GM23338 (cell line): Measurements from ENCODE around the gene KRTAP4-11. TPM values are rescaled to one million over a fixed set of nuclear protein-coding genes. Genes with fewer than 3 reads are reported as not detected.
A peak's percentile ranks its signal among the peaks of the same experiment; 100 is the strongest.

Source experiments
- ATAC-seq: fragments of 200-7000 bp; cut with Tn5 transposase; 3 replicates; pipeline ENCODE4 v1.9.1; 2020
- DNase-seq: peaks from one replicate; pipeline ENCODE4 v3.0.0-alpha.2; 2015; ENCODE audit warnings: low spot score
- H2AFZ ChIP-seq: fragments of 200-600 bp; sonication (generic); 2 replicates; pipeline ENCODE4 v1.8.0; 2016; ENCODE audit warnings: antibody characterized with exemption, mild to moderate bottlenecking, moderate library complexity
- H3F3A ChIP-seq: fragments of 200-600 bp; sonication (generic); replicated peaks from 2 replicates; pipeline ENCODE4 v1.8.0; 2017; ENCODE audit warnings: antibody characterized with exemption, mixed run types, low read depth
- H3K27ac ChIP-seq: fragments of 200-600 bp; sonication (generic); 2 replicates; pipeline ENCODE4 v1.6.1; 2016; ENCODE audit warnings: low read depth
- H3K27me3 ChIP-seq: fragments of 200-600 bp; sonication (generic); 2 replicates; pipeline ENCODE4 v1.8.0; 2016; ENCODE audit warnings: mild to moderate bottlenecking, mixed run types, moderate library complexity; ENCODE audit not compliant: insufficient read depth
- H3K36me3 ChIP-seq: fragments of 200-600 bp; sonication (generic); 2 replicates; pipeline ENCODE4 v1.8.0; 2016; ENCODE audit warnings: mild to moderate bottlenecking; ENCODE audit not compliant: insufficient read depth
- H3K4me1 ChIP-seq: fragments of 200-600 bp; sonication (generic); 2 replicates; pipeline ENCODE4 v1.8.0; 2016; ENCODE audit warnings: mild to moderate bottlenecking, moderate library complexity; ENCODE audit not compliant: insufficient read depth
- H3K4me2 ChIP-seq: fragments of 200-600 bp; sonication (generic); 2 replicates; pipeline ENCODE4 v1.7.1; 2017; ENCODE audit warnings: mixed run types
- H3K4me3 ChIP-seq: fragments of 200-600 bp; sonication (generic); 2 replicates; pipeline ENCODE4 v1.6.1; 2016; ENCODE audit warnings: mixed run types
- H3K79me2 ChIP-seq: fragments of 200-600 bp; sonication (generic); replicated peaks from 2 replicates; pipeline ENCODE4 v1.8.0; 2017; ENCODE audit warnings: mild to moderate bottlenecking; ENCODE audit not compliant: insufficient read depth
- H3K9me2 ChIP-seq: fragments of 200-600 bp; sonication (generic); 2 replicates; pipeline ENCODE4 v1.8.0; 2017; ENCODE audit not compliant: insufficient read depth
- H4K20me1 ChIP-seq: fragments of 200-600 bp; sonication (generic); replicated peaks from 2 replicates; pipeline ENCODE4 v1.8.0; 2017; ENCODE audit warnings: mild to moderate bottlenecking; ENCODE audit not compliant: insufficient read depth
- H3K27ac Mint-ChIP-seq: 2 replicates; pipeline ENCODE4 v1.8.0; 2020; ENCODE audit warnings: inconsistent platforms, mild to moderate bottlenecking, moderate library complexity, mixed read lengths
- H3K27me3 Mint-ChIP-seq: 3 replicates; pipeline ENCODE4 v1.8.0; 2022; ENCODE audit warnings: low read depth, mild to moderate bottlenecking, moderate library complexity, mixed read lengths, inconsistent platforms; ENCODE audit not compliant: insufficient read depth, poor library complexity
- H3K36me3 Mint-ChIP-seq: 3 replicates; pipeline ENCODE4 v1.8.0; 2021; ENCODE audit warnings: low read depth, mild to moderate bottlenecking, inconsistent platforms, moderate library complexity, mixed read lengths
- H3K4me1 Mint-ChIP-seq: 3 replicates; pipeline ENCODE4 v1.8.0; 2020; ENCODE audit warnings: mild to moderate bottlenecking, inconsistent platforms, mixed read lengths
- H3K4me3 Mint-ChIP-seq: 3 replicates; pipeline ENCODE4 v1.8.0; 2021; ENCODE audit warnings: moderate library complexity, mild to moderate bottlenecking, inconsistent platforms, mixed read lengths
- H3K9me3 Mint-ChIP-seq: 3 replicates; pipeline ENCODE4 v1.8.0; 2020; ENCODE audit warnings: moderate library complexity, mild to moderate bottlenecking, inconsistent platforms, mixed read lengths
- EZH2 ChIP-seq: fragments of 200-600 bp; sonication (generic); IDR thresholded peaks from one replicate; pipeline ENCODE4 v1.8.0; 2017; ENCODE audit warnings: antibody characterized with exemption, mild to moderate bottlenecking, low read depth; ENCODE audit not compliant: unreplicated experiment
- EZH2phosphoT487 ChIP-seq: fragments of 200-600 bp; sonication (generic); IDR thresholded peaks from one replicate; pipeline ENCODE4 v1.8.1; 2018; ENCODE audit warnings: antibody characterized with exemption; ENCODE audit not compliant: unreplicated experiment
- JUNB ChIP-seq: IDR thresholded peaks from one replicate; pipeline ENCODE4 v1.6.1; 2016; ENCODE audit warnings: antibody characterized with exemption; ENCODE audit not compliant: unreplicated experiment
- NANOG ChIP-seq: IDR thresholded peaks from 2 replicates; pipeline ENCODE4 v1.6.1; 2016; ENCODE audit warnings: antibody characterized with exemption, borderline replicate concordance
- POLR2AphosphoS5 ChIP-seq: IDR thresholded peaks from 2 replicates; pipeline ENCODE4 v1.6.1; 2016; ENCODE audit warnings: antibody characterized with exemption, low read depth
- STAT1 ChIP-seq: IDR thresholded peaks from one replicate; pipeline ENCODE4 v1.6.1; 2016; ENCODE audit warnings: antibody characterized with exemption; ENCODE audit not compliant: unreplicated experiment
- ZNF114 ChIP-seq: fragments of 250-450 bp; sonication (Bioruptor Pico); IDR thresholded peaks from 2 replicates; pipeline ENCODE4 v1.5.0; 2020; ENCODE audit warnings: mild to moderate bottlenecking, moderate library complexity
- ZNF331 ChIP-seq: fragments of 250-450 bp; sonication (Bioruptor Pico); IDR thresholded peaks from 2 replicates; pipeline ENCODE4 v1.5.0; 2020; ENCODE audit warnings: low read depth, mild to moderate bottlenecking, moderate library complexity
- ZNF462 ChIP-seq: fragments of 250-450 bp; sonication (Bioruptor Pico); IDR thresholded peaks from 2 replicates; pipeline ENCODE4 v1.5.0; 2020; ENCODE audit warnings: mild to moderate bottlenecking, moderate library complexity
- polyA plus RNA-seq: library from polyadenylated mRNA; unstranded; fragments of >200 nt; fragmentation: Nextera tagmentation; extraction: Ambion mirVana; gene quantifications from 2 replicates; pipeline ENCODE4 v1.2.1, GENCODE V29; 2016
- total RNA-seq: library from RNA; depleted of rRNA; stranded (reverse); fragments of >200 nt; shearing (Covaris generic); gene quantifications from 2 replicates; pipeline ENCODE4 v1.2.3, GENCODE V29; 2014
- TF ChIP-seq, protein P1 (sequence below), 2 experiments: fragments of 200-600 bp in 1 of 2; sonication (generic) in 1 of 2; conservative IDR thresholded peaks; 2 replicates each; pipeline versions ENCODE4 v1.5.1 to v1.6.1; 2016 to 2017; ENCODE audit warnings: antibody characterized with exemption in 2 of 2, low read depth in 2 of 2, mild to moderate bottlenecking in 2 of 2, moderate library complexity in 1 of 2
- TF ChIP-seq, protein P2 (sequence below): IDR thresholded peaks from one replicate; pipeline ENCODE4 v1.6.1; 2018; ENCODE audit warnings: antibody characterized with exemption; ENCODE audit not compliant: unreplicated experiment

Gene KRTAP4-11
- total and polyA plus RNA-seq, 2 experiments from 2014 or later = not detected

DNA sequence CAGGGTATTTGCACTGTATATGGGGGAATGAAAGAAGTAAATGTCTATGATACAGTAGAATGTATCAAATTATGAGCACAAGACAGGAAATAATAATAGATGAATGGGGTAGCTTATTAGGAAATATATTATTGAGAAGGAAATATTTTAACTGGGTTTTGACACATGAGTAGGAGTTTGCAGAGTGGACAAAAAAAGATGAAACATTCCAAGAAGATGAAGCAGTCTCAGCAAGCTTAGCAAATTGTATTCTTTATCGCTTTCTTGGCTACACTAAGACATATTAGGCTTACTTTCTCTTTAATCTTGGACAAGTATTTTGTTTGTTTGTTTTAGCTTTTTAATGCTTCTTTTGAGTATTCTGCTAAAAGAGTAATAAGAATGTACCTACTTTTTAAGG lies 14.3 kb downstream of the KRTAP4-11 start (continued):
- TF ChIP-seq ZNF462 (CRISPR knock-in tag) (no peak), ZNF331 (CRISPR knock-in tag) (no peak), ZNF114 (no peak), JUNB (no peak), POLR2AphosphoS5 (no peak), NANOG (no peak)
- TF ChIP-seq, protein P1, sequence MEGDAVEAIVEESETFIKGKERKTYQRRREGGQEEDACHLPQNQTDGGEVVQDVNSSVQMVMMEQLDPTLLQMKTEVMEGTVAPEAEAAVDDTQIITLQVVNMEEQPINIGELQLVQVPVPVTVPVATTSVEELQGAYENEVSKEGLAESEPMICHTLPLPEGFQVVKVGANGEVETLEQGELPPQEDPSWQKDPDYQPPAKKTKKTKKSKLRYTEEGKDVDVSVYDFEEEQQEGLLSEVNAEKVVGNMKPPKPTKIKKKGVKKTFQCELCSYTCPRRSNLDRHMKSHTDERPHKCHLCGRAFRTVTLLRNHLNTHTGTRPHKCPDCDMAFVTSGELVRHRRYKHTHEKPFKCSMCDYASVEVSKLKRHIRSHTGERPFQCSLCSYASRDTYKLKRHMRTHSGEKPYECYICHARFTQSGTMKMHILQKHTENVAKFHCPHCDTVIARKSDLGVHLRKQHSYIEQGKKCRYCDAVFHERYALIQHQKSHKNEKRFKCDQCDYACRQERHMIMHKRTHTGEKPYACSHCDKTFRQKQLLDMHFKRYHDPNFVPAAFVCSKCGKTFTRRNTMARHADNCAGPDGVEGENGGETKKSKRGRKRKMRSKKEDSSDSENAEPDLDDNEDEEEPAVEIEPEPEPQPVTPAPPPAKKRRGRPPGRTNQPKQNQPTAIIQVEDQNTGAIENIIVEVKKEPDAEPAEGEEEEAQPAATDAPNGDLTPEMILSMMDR (conservative IDR thresholded peaks at IDR 0.05; ENCODE audit: low read depth in 2 of 2) = no peak

GRCh38 chr17:41101586-41102259 lies 16.4 kb downstream of the KRTAP4-11 start, which contains the start of gene KRTAP4-16:
Gene KRTAP4-16, minus strand, starts transcription at chr17:41102209. Its CDS starts 0 bp downstream, at chr17:41102209.
- H3K36me3 Mint-ChIP-seq = no peaks in the 10 kb centered on the region
- no peaks in the 10 kb centered on the region for H3K79me2 ChIP-seq
- H3K9me2 ChIP-seq = no peaks in the 10 kb centered on the region
- H3K36me3 ChIP-seq = no peaks in the 10 kb centered on the region
- peaks cover 14% of the 10 kb centered on the region for H3K4me1 ChIP-seq
- H3K27me3 Mint-ChIP-seq = peaks cover 4% of the 10 kb centered on the region
- no peak within 1 kb of the TSS for H3K4me2 ChIP-seq
- no peaks in the 10 kb centered on the region for H4K20me1 ChIP-seq
- no peaks in the 10 kb centered on the region; the same call in 1 of the 3 replicates for H3K9me3 Mint-ChIP-seq
- no peak within 1 kb of the TSS for H3K4me3 Mint-ChIP-seq
- no peaks in the 10 kb centered on the region for H3F3A ChIP-seq
- no peak within 1 kb of the TSS for H2AFZ ChIP-seq
- no peaks in the 10 kb centered on the region for H3K27me3 ChIP-seq
- no peak within 1 kb of the TSS for H3K27ac Mint-ChIP-seq
- no peak within 1 kb of the TSS for H3K27ac ChIP-seq
- peak; percentile 3 for DNase-seq
- no peak for ATAC-seq
- peaks cover 34% of the 10 kb centered on the region for H3K4me1 Mint-ChIP-seq
- H3K4me3 ChIP-seq = no peak within 1 kb of the TSS
- TF ChIP-seq EZH2 = no peak
- TF ChIP-seq, protein P2, sequence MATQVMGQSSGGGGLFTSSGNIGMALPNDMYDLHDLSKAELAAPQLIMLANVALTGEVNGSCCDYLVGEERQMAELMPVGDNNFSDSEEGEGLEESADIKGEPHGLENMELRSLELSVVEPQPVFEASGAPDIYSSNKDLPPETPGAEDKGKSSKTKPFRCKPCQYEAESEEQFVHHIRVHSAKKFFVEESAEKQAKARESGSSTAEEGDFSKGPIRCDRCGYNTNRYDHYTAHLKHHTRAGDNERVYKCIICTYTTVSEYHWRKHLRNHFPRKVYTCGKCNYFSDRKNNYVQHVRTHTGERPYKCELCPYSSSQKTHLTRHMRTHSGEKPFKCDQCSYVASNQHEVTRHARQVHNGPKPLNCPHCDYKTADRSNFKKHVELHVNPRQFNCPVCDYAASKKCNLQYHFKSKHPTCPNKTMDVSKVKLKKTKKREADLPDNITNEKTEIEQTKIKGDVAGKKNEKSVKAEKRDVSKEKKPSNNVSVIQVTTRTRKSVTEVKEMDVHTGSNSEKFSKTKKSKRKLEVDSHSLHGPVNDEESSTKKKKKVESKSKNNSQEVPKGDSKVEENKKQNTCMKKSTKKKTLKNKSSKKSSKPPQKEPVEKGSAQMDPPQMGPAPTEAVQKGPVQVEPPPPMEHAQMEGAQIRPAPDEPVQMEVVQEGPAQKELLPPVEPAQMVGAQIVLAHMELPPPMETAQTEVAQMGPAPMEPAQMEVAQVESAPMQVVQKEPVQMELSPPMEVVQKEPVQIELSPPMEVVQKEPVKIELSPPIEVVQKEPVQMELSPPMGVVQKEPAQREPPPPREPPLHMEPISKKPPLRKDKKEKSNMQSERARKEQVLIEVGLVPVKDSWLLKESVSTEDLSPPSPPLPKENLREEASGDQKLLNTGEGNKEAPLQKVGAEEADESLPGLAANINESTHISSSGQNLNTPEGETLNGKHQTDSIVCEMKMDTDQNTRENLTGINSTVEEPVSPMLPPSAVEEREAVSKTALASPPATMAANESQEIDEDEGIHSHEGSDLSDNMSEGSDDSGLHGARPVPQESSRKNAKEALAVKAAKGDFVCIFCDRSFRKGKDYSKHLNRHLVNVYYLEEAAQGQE = no peak
- TF ChIP-seq ZNF331 (CRISPR knock-in tag) = no peak
- TF ChIP-seq, protein P1 (conservative IDR thresholded peaks at IDR 0.05; ENCODE audit: low read depth in 2 of 2) = no peak
- TF ChIP-seq ZNF114 = no peak
- no peak for TF ChIP-seq JUNB
- no peak for TF ChIP-seq STAT1
- TF ChIP-seq EZH2phosphoT487 = no peak
